ENCODE results near the gene R3HDM2.
"Not testable (repeated sequence)": the region's sequence is repeated elsewhere in the genome, so short reads cannot be mapped to it uniquely, and the experiment has no call there.

Gene R3HDM2

GRCh38 chr12:57444744-57445143 lies 13.9 kb upstream of the R3HDM2 start:
- no peak for DNase-seq (ENCODE audit: extremely low spot score)
- ChIA-PET CTCF (interaction anchor here (1.3 to 14.6 kb wide), 3 partner anchors 8 to 18 kb away, joined by 4 to 178 read pairs (median 18); partner anchors contain the start of genes GLI1 and INHBE), POLR2A (no interaction called here)
- no peak for TF ChIP-seq CTCF (IDR thresholded peaks at IDR 0.05; ENCODE audit: control extremely low read depth, extremely low read depth, low read depth, missing control alignments)

GRCh38 chr12:57444337-57444736 lies 13.5 kb upstream of the R3HDM2 start:
- POLR2A ChIA-PET; DNase-seq (ENCODE audit: extremely low spot score): not testable (repeated sequence)
- CTCF ChIA-PET = interaction anchor here (3.0 to 14.6 kb wide), 2 partner anchors 8 to 14 kb away, joined by 18 to 178 read pairs; partner anchors contain the start of genes GLI1 and INHBE

GRCh38 chr12:57441846-57442427 lies 11.1 kb upstream of the R3HDM2 start:
- ChIA-PET POLR2A (interaction anchor here (0.7 kb wide), 1 partner anchor 424 kb away, joined by 3 read pairs; no protein-coding TSS in a partner anchor), CTCF (interaction anchor here (1.0 to 14.6 kb wide), 5 partner anchors 10 to 132 kb away, joined by 3 to 178 read pairs (median 4); partner anchors contain the start of gene INHBE)
- no peak for TF ChIP-seq CTCF (IDR thresholded peaks at IDR 0.05; ENCODE audit: control extremely low read depth, extremely low read depth, low read depth, missing control alignments)
- DNase-seq (ENCODE audit: extremely low spot score) = no peak

GRCh38 chr12:57441393-57441792 lies 10.6 kb upstream of the R3HDM2 start:
- CTCF ChIA-PET = interaction anchor here (0.8 to 14.6 kb wide), 3 partner anchors 11 to 22 kb away, joined by 4 to 178 read pairs (median 4); partner anchors contain the start of gene INHBE
- POLR2A ChIA-PET = interaction anchor here (0.7 kb wide), 1 partner anchor 423 kb away, joined by 3 read pairs; no protein-coding TSS in a partner anchor

GRCh38 chr12:57439762-57440266 lies 9.0 kb upstream of the R3HDM2 start:
- ChIA-PET POLR2A (no interaction called here), CTCF (interaction anchor here (0.9 to 14.6 kb wide), 4 partner anchors 12 to 23 kb away, joined by 3 to 178 read pairs (median 6); partner anchors contain the start of gene INHBE)
- DNase-seq (ENCODE audit: extremely low spot score) = no peak
- TF ChIP-seq CTCF (IDR thresholded peaks at IDR 0.05; ENCODE audit: control extremely low read depth, extremely low read depth, low read depth, missing control alignments) = no peak

More at GRCh38 chr12:57441393-57441792, 10.6 kb upstream of the R3HDM2 start:
- not testable (repeated sequence) for DNase-seq (ENCODE audit: extremely low spot score)

- no peak for DNase-seq (ENCODE audit: extremely low spot score)
- CTCF ChIA-PET = interaction anchor here (4.3 to 14.6 kb wide), 2 partner anchors 14 to 20 kb away, joined by 19 to 178 read pairs; partner anchors contain the start of genes GLI1 and INHBE
- POLR2A ChIA-PET = no interaction called here
- no peak for TF ChIP-seq CTCF (IDR thresholded peaks at IDR 0.05; ENCODE audit: control extremely low read depth, extremely low read depth, low read depth, missing control alignments)
Observed at GRCh38 chr12:57438400-57438799, 7.6 kb upstream of the R3HDM2 start.

GRCh38 chr12:57435293-57435692 lies 4.5 kb upstream of the R3HDM2 start:
- ChIA-PET POLR2A (interaction anchor here (0.6 kb wide), 1 partner anchor 193 kb away, joined by 3 read pairs; no protein-coding TSS in a partner anchor), CTCF (interaction anchor here (1.1 to 14.6 kb wide), 3 partner anchors 17 to 128 kb away, joined by 3 to 178 read pairs (median 19); partner anchors contain the start of genes GLI1 and INHBE)
- no peak for TF ChIP-seq CTCF (IDR thresholded peaks at IDR 0.05; ENCODE audit: control extremely low read depth, extremely low read depth, low read depth, missing control alignments)
- DNase-seq (ENCODE audit: extremely low spot score) = no peak

Data from GM10248 (cell line).